Gastrocnemius medialis (tissue), 4 donors: ENCODE results near the gene DPEP3.

Source experiments
- POLR2A ChIP-seq, 2 donors: fragments of 450-650 bp; IDR thresholded peaks; one replicate each; pipeline ENCODE4 v1.6.1; 2017; ENCODE audit warnings: antibody characterized with exemption in 2 of 2, mild to moderate bottlenecking in 2 of 2, moderate library complexity in 2 of 2
- TF ChIP-seq, protein P1 (sequence below), 5 experiments: fragments of 450-650 bp in 3 of 5; fragments of 200-600 bp in 2 of 5; sonication (generic) in 2 of 5; IDR thresholded peaks in 4 of 5; conservative IDR thresholded peaks in 1 of 5; 1 replicate in 4 of 5; 2 replicates in 1 of 5; pipeline ENCODE4 v1.5.1; 2016 to 2019; ENCODE audit warnings: antibody characterized with exemption in 5 of 5, mild to moderate bottlenecking in 3 of 5, moderate library complexity in 3 of 5

DNA sequence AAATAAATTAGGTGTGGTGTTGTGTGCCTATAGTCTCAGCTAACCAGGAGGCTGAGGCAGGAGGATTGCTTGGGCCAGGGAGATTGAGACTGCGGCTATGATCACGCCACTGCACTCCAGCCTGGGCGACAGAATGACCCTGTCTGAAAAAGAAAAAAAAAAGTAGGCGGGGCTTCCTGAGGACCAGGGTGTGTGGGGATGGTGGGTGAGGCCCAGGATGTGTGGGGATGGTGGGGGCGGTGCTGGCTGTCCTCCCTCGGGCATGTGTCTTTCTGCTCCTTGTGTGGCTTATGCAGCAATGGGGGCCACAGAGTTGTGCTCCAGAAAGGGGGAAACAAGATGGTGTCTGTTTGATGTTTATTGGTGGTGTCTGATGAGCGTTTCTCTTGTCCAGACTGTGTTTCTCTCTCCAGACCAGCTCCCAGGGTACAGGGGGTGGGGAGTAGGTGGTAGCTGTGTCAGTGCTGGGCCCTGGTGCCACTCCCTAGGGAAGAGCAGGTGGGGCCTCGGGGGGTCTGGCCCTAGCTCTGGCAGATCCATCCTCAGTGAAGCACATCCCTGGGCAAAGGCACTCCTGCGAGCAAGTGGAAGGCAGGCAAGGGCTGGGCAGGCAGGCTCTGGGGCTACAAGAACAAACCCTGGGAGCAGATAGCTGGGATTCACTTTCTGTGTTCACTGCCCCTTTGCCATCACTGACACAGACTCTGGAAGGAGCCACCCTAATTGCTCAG lies 38.7 kb downstream of the DPEP3 start:
- TF ChIP-seq, protein P1, sequence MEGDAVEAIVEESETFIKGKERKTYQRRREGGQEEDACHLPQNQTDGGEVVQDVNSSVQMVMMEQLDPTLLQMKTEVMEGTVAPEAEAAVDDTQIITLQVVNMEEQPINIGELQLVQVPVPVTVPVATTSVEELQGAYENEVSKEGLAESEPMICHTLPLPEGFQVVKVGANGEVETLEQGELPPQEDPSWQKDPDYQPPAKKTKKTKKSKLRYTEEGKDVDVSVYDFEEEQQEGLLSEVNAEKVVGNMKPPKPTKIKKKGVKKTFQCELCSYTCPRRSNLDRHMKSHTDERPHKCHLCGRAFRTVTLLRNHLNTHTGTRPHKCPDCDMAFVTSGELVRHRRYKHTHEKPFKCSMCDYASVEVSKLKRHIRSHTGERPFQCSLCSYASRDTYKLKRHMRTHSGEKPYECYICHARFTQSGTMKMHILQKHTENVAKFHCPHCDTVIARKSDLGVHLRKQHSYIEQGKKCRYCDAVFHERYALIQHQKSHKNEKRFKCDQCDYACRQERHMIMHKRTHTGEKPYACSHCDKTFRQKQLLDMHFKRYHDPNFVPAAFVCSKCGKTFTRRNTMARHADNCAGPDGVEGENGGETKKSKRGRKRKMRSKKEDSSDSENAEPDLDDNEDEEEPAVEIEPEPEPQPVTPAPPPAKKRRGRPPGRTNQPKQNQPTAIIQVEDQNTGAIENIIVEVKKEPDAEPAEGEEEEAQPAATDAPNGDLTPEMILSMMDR (IDR thresholded peaks at IDR 0.05 in 4 of 5, conservative IDR thresholded peaks at IDR 0.05 in 1 of 5) = no peak
- no peak for TF ChIP-seq POLR2A (IDR thresholded peaks at IDR 0.05)
